HTERT RPE-1 (cell line): ENCODE results near the gene CHI3L2.

Source experiments
- in situ Hi-C: fragments of 300-500 bp; cut with MboI; formaldehyde crosslinking; loops from 4 replicates; pipeline ENCODE4 v1.14.3; 2020; ENCODE audit warnings: low sequenced_read_pairs

CHI3L2 gene

GRCh38 chr1:111227434-111227833, at the start of gene CHI3L2:
TSS of gene CHI3L2 (plus strand) at chr1:111227713. CDS start at chr1:111227730, 17 bp downstream.
- in situ Hi-C loops = no loop called here

- in situ Hi-C loops = no loop called here
Observed at GRCh38 chr1:111179968-111180533, 47.5 kb upstream of the CHI3L2 start.

GRCh38 chr1:111182052-111182451, 45.5 kb upstream of the CHI3L2 start:
- in situ Hi-C loops = no loop called here

GRCh38 chr1:111183308-111184069, 44.0 kb upstream of the CHI3L2 start:
- in situ Hi-C loops = no loop called here

- in situ Hi-C loops = no loop called here
Observed at GRCh38 chr1:111184663-111185062, 42.9 kb upstream of the CHI3L2 start.

- in situ Hi-C loops = no loop called here
Observed at GRCh38 chr1:111190931-111191451, 36.5 kb upstream of the CHI3L2 start.

GRCh38 chr1:111191496-111191895, 36.0 kb upstream of the CHI3L2 start:
- in situ Hi-C loops = no loop called here

GRCh38 chr1:111192074-111192473, 35.4 kb upstream of the CHI3L2 start:
- in situ Hi-C loops = no loop called here

- in situ Hi-C loops = no loop called here
Observed at GRCh38 chr1:111192658-111193519, 34.6 kb upstream of the CHI3L2 start.

GRCh38 chr1:111193712-111194480, 33.6 kb upstream of the CHI3L2 start:
- in situ Hi-C loops = no loop called here

GRCh38 chr1:111195002-111195684, 32.4 kb upstream of the CHI3L2 start:
- in situ Hi-C loops = no loop called here

- in situ Hi-C loops = no loop called here
Observed at GRCh38 chr1:111196213-111196612, 31.3 kb upstream of the CHI3L2 start.

- in situ Hi-C loops = no loop called here
Observed at GRCh38 chr1:111197598-111198284, 29.8 kb upstream of the CHI3L2 start.

GRCh38 chr1:111198836-111199235, 28.7 kb upstream of the CHI3L2 start:
- in situ Hi-C loops = no loop called here

GRCh38 chr1:111199329-111199728, 28.2 kb upstream of the CHI3L2 start:
- in situ Hi-C loops = no loop called here

- in situ Hi-C loops = no loop called here
Observed at GRCh38 chr1:111199881-111200801, 27.4 kb upstream of the CHI3L2 start, which contains the start of gene DENND2D. TSS of gene DENND2D (minus strand) at chr1:111200646. CDS start at chr1:111200459, 187 bp downstream.

GRCh38 chr1:111200802-111201161, 26.7 kb upstream of the CHI3L2 start:
- in situ Hi-C loops = no loop called here
